Activated CD4-positive, alpha-beta memory T cell treated with anti-CD3 and anti-CD28 coated beads for 36 hours (primary cell): ENCODE results near the gene VARS2. TPM values are rescaled to one million over a fixed set of nuclear protein-coding genes. Genes with fewer than 3 reads are reported as not detected.

Source experiments
- CTCF ChIA-PET: fragments of 350-600 bp; sonication (Branson Sonifier 250); formaldehyde crosslinking; loops from one replicate; lab custom pipeline; 2021; ENCODE audit warnings: antibody characterized with exemption, inconsistent platforms; lab: Charles Lee
- POLR2A ChIA-PET: fragments of 350-600 bp; sonication (Branson Sonifier 250); formaldehyde crosslinking; loops from one replicate; lab custom pipeline; 2021; ENCODE audit warnings: antibody characterized with exemption; lab: Charles Lee
- DNase-seq: peaks from one replicate; pipeline ENCODE4 v3.0.0-alpha.2; 2020
- H3K27ac Mint-ChIP-seq: one replicate; pipeline ENCODE4 v1.8.0; 2021; ENCODE audit warnings: mixed read lengths
- H3K27me3 Mint-ChIP-seq: one replicate; pipeline ENCODE4 v1.8.0; 2021; ENCODE audit warnings: mixed read lengths
- H3K36me3 Mint-ChIP-seq: one replicate; pipeline ENCODE4 v1.8.0; 2021; ENCODE audit warnings: mixed read lengths
- H3K4me1 Mint-ChIP-seq: one replicate; pipeline ENCODE4 v1.8.0; 2021; ENCODE audit warnings: low read depth, mixed read lengths
- H3K4me3 Mint-ChIP-seq: one replicate; pipeline ENCODE4 v1.8.0; 2021; ENCODE audit warnings: mild to moderate bottlenecking, mixed read lengths
- H3K9me3 Mint-ChIP-seq: one replicate; pipeline ENCODE4 v1.8.0; 2021; ENCODE audit warnings: mixed read lengths
- intact Hi-C: fragments of 100-400 bp; cut with micrococcal nuclease; formaldehyde crosslinking; loops from one replicate; pipeline ENCODE4 v1.15.1; 2023
- total RNA-seq, 2 experiments: library from RNA; stranded (reverse); gene quantifications; one replicate each; pipeline ENCODE4 v1.2.3, GENCODE V29; 2021

VARS2 gene
- total RNA-seq, 2 experiments from 2014 or later: 56.9 to 68.9 TPM

DNA sequence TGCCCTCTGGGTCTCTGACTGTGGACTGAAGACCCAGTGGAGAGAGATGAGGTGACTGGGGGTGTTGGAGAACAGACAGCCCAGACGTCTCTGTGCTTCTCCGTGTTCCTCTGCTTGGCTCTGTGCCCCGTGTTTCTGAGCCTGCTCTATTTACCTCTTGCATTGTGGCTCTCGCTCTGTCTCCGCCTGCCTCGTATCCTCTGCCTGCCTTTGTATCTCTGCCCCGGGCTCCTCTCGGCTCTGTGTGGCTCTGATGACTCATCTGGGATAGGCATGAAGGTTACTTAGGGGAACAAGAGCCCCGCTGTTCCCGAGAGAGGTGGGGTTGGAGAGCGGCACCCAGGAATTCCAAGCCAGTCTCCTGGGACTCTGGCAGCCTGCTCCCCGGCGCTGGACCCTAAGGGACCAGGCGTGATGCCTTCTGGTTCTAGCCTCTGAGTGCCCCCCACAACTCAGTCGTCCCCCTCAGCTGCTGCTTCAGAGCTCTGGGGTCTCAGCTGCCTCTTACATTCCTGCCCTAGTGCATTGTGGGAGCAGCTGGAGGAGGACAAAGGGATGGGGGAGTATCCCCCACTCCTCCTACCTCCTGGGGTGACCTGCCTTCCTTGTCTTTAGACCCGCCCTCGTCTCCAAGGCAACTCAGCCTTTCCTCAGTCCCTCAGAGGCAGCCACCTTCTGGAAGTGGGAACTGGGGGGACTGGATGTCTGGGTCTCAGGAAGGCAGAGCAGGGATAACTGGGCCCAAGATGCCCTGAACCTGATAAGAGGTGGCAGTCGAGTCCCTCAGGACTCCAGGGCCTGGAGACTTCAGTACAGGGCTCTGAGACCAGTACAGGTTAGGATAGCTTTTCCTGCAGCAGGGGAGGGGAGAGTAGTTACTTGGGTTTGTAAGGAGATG, 27.8 kb upstream of the VARS2 start:
- ChIA-PET POLR2A (no interaction called here), CTCF (interaction anchor here (0.9 to 1.5 kb wide), 2 partner anchors 156 to 193 kb away, joined by 3 to 4 read pairs; no protein-coding TSS in a partner anchor)
- no peaks in the 10 kb centered on the region for H3K27me3 Mint-ChIP-seq
- no peak overlapping the region for H3K27ac Mint-ChIP-seq
- H3K9me3 Mint-ChIP-seq: no peaks in the 10 kb centered on the region
- H3K4me3 Mint-ChIP-seq: peak overlapping the region; percentile 70
- no peaks in the 10 kb centered on the region for H3K36me3 Mint-ChIP-seq
- intact Hi-C loops: no loop called here
- DNase-seq: peak; percentile 38
- peaks cover 25% of the 10 kb centered on the region for H3K4me1 Mint-ChIP-seq

DNA sequence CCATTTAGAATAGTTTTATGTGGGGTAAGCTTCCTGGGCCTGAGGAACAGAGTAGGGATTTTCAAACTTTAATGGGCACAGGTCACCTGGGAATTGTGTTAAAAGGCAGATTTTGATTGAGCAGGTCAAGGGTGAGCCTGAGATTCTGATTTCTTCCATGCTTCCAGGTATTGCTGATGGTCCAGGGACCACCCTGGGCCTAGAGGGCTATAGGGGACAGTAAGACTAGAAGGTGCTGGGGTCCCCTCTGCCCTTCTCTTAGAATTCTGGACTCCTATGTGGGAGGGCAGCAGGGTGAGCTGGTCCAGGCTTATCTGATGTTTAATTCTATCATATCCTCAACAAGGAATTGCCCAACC, 27.2 kb upstream of the VARS2 start:
- H3K4me1 Mint-ChIP-seq: peaks cover 25% of the 10 kb centered on the region
- no peak overlapping the region for H3K4me3 Mint-ChIP-seq
- POLR2A ChIA-PET: no interaction called here
- CTCF ChIA-PET: interaction anchor here (0.9 kb wide), 1 partner anchor 193 kb away, joined by 4 read pairs; no protein-coding TSS in a partner anchor
- DNase-seq: no peak
- H3K36me3 Mint-ChIP-seq: no peaks in the 10 kb centered on the region
- H3K27ac Mint-ChIP-seq: no peak overlapping the region
- intact Hi-C loops: no loop called here
- H3K9me3 Mint-ChIP-seq: no peaks in the 10 kb centered on the region
- H3K27me3 Mint-ChIP-seq: no peaks in the 10 kb centered on the region

GRCh38 chr6:30887901-30888815, 25.9 kb upstream of the VARS2 start:
- Mint-ChIP-seq H3K9me3 (no peaks in the 10 kb centered on the region), H3K27me3 (no peaks in the 10 kb centered on the region), H3K36me3 (no peaks in the 10 kb centered on the region), H3K4me3 (no peak overlapping the region), H3K4me1 (peaks cover 22% of the 10 kb centered on the region), H3K27ac (no peak overlapping the region)
- ChIA-PET POLR2A (no interaction called here), CTCF (interaction anchor here (1.3 to 1.5 kb wide), 2 partner anchors 192 to 199 kb away, joined by 4 read pairs; no protein-coding TSS in a partner anchor)
- no peak for DNase-seq
- intact Hi-C loops: no loop called here

DNA sequence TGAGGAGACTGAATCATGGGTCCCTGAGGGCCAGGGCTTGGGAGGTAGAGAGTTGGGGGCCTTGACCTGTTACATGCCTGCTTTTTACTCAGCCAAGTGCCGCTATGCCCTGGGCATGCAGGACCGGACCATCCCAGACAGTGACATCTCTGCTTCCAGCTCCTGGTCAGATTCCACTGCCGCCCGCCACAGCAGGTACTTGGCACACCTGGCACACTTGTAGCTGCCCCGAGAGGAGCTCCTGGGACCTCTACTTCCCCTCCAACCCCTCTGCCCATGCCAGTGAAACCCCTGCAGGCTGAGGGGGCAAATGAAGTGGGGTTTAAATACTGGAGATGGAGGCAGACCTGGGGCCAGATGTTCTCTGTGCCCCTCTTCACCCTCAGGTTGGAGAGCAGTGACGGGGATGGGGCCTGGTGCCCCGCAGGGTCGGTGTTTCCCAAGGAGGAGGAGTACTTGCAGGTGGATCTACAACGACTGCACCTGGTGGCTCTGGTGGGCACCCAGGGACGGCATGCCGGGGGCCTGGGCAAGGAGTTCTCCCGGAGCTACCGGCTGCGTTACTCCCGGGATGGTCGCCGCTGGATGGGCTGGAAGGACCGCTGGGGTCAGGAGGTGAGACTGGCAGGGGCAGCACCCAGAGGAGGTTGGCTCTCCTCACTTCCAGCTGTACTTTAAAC, 25.1 kb upstream of the VARS2 start:
- Mint-ChIP-seq H3K27ac (no peak overlapping the region), H3K36me3 (no peaks in the 10 kb centered on the region), H3K4me3 (no peak overlapping the region), H3K4me1 (peaks cover 17% of the 10 kb centered on the region), H3K27me3 (no peaks in the 10 kb centered on the region), H3K9me3 (no peaks in the 10 kb centered on the region)
- ChIA-PET POLR2A (interaction anchor here (0.6 kb wide), 1 partner anchor 78 kb away, joined by 5 read pairs; no protein-coding TSS in a partner anchor), CTCF (interaction anchor here (1.3 to 1.5 kb wide), 2 partner anchors 191 to 198 kb away, joined by 4 read pairs; no protein-coding TSS in a partner anchor)
- peak; percentile 4 for DNase-seq
- intact Hi-C loops: no loop called here

GRCh38 chr6:30889496-30889885, 24.5 kb upstream of the VARS2 start:
- Mint-ChIP-seq H3K4me1 (peaks cover 17% of the 10 kb centered on the region), H3K27ac (no peak overlapping the region), H3K36me3 (no peaks in the 10 kb centered on the region), H3K4me3 (no peak overlapping the region), H3K9me3 (no peaks in the 10 kb centered on the region), H3K27me3 (no peaks in the 10 kb centered on the region)
- ChIA-PET CTCF (interaction anchor here (1.3 to 1.5 kb wide), 2 partner anchors 191 to 198 kb away, joined by 4 read pairs; no protein-coding TSS in a partner anchor), POLR2A (interaction anchor here (0.6 kb wide), 1 partner anchor 78 kb away, joined by 5 read pairs; no protein-coding TSS in a partner anchor)
- no peak for DNase-seq
- intact Hi-C loops: no loop called here

DNA sequence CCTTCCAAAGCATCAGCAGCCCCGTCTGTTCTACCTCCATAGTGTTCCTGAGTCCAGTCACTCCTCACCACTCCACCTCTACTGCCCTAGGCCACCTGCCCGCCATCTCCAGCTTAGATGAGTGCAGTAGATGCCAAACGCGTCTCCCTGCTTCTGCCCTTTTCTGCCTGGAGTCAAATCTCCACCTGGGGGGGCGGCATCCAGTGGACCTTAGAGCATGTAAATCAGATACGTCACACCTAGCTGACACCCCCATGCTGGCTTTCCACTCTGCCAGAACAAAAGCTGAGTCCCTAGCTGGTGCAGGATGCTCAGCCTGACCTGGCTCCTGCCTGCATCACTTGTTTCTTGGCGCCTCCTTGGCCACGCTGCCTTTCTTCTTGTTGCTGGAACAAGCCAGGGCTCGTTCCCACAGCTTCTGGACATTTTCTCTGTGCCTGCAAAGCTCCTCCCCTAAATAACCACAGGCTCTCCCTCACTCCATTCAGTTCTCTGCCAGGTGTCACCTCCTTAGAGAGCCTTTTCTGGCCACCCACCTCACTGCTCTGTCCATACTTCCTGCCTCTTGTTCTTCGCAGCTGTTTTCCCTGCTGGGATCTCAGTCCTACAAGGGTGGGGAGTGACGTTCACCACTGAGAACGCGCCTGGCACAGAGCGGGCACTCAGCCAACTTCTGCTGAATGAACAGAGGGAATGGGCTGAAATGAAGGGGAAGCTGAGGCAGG, 24.0 kb upstream of the VARS2 start:
- no peaks in the 10 kb centered on the region for H3K27me3 Mint-ChIP-seq
- DNase-seq: peak; percentile 3
- intact Hi-C loops: no loop called here
- ChIA-PET CTCF (interaction anchor here (1.3 to 1.7 kb wide), 2 partner anchors 12 to 190 kb away, joined by 4 read pairs; no protein-coding TSS in a partner anchor), POLR2A (no interaction called here)
- peaks cover 14% of the 10 kb centered on the region for H3K4me1 Mint-ChIP-seq
- no peak overlapping the region for H3K4me3 Mint-ChIP-seq
- no peak overlapping the region for H3K27ac Mint-ChIP-seq
- H3K9me3 Mint-ChIP-seq: no peaks in the 10 kb centered on the region
- no peaks in the 10 kb centered on the region for H3K36me3 Mint-ChIP-seq

GRCh38 chr6:30890646-30891449, 23.2 kb upstream of the VARS2 start:
- H3K27me3 Mint-ChIP-seq: no peaks in the 10 kb centered on the region
- intact Hi-C loops: no loop called here
- no peaks in the 10 kb centered on the region for H3K9me3 Mint-ChIP-seq
- ChIA-PET CTCF (interaction anchor here (1.7 kb wide), 1 partner anchor 12 kb away, joined by 4 read pairs; no protein-coding TSS in a partner anchor), POLR2A (no interaction called here)
- no peaks in the 10 kb centered on the region for H3K36me3 Mint-ChIP-seq
- no peak overlapping the region for H3K27ac Mint-ChIP-seq
- DNase-seq: no peak
- no peak overlapping the region for H3K4me3 Mint-ChIP-seq
- peaks cover 6% of the 10 kb centered on the region for H3K4me1 Mint-ChIP-seq

- intact Hi-C loops: no loop called here
These were observed 22.7 kb upstream of the VARS2 start for GRCh38 chr6:30891450-30891723.

DNA sequence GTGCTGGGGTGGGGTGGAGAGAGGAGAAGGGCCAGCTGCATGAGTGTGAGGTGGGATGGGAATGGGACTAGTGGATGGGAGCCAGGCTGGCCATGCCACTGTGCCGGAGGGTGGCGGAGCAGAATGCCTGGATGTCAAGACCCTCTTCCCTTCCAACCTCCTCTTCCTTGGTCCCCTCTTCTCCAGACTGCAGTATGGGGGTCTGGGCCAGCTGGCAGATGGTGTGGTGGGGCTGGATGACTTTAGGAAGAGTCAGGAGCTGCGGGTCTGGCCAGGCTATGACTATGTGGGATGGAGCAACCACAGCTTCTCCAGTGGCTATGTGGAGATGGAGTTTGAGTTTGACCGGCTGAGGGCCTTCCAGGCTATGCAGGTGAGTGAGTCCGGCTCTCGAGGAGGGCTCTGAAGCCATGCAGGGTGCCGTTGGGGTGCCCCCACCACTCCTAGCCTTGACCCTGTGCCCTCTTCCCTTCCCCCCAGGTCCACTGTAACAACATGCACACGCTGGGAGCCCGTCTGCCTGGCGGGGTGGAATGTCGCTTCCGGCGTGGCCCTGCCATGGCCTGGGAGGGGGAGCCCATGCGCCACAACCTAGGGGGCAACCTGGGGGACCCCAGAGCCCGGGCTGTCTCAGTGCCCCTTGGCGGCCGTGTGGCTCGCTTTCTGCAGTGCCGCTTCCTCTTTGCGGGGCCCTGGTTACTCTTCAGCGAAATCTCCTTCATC, 22.1 kb upstream of the VARS2 start:
- Mint-ChIP-seq H3K27ac (no peak overlapping the region), H3K36me3 (no peaks in the 10 kb centered on the region), H3K27me3 (no peaks in the 10 kb centered on the region), H3K9me3 (no peaks in the 10 kb centered on the region), H3K4me1 (no peaks in the 10 kb centered on the region), H3K4me3 (no peak overlapping the region)
- POLR2A ChIA-PET: no interaction called here
- no peak for DNase-seq
- intact Hi-C loops: no loop called here
- CTCF ChIA-PET: interaction anchor here (1.7 kb wide), 1 partner anchor 13 kb away, joined by 4 read pairs; no protein-coding TSS in a partner anchor

More at GRCh38 chr6:30891450-30891723, 22.7 kb upstream of the VARS2 start:
- Mint-ChIP-seq H3K27ac (no peak overlapping the region), H3K36me3 (no peaks in the 10 kb centered on the region), H3K4me1 (peaks cover 2% of the 10 kb centered on the region), H3K27me3 (no peaks in the 10 kb centered on the region), H3K9me3 (no peaks in the 10 kb centered on the region), H3K4me3 (no peak overlapping the region)
- no peak for DNase-seq
- POLR2A ChIA-PET: no interaction called here
- CTCF ChIA-PET: interaction anchor here (1.7 kb wide), 1 partner anchor 13 kb away, joined by 4 read pairs; no protein-coding TSS in a partner anchor

DNA sequence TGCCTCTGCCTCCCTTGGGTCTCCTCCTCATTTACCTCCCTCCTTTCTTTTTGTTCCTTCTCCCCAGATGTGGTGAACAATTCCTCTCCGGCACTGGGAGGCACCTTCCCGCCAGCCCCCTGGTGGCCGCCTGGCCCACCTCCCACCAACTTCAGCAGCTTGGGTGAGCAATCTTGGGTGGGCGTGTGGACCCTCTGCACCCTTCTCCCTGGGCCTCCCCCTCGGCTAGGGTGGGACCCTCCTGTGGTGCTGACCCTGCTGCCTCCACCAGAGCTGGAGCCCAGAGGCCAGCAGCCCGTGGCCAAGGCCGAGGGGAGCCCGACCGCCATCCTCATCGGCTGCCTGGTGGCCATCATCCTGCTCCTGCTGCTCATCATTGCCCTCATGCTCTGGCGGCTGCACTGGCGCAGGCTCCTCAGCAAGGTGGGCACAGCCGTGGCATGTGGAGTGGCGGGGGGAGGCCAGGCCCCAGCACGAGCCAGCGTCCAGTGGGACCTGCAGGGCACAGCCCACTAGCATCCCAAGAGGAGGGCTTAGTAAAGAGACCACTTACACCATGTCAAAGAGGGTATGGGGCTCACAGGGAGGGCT, 20.9 kb upstream of the VARS2 start:
- no peak overlapping the region for H3K4me3 Mint-ChIP-seq
- CTCF ChIA-PET: no interaction called here
- no peak for DNase-seq
- no peak overlapping the region for H3K27ac Mint-ChIP-seq
- H3K9me3 Mint-ChIP-seq: no peaks in the 10 kb centered on the region
- POLR2A ChIA-PET: no interaction called here
- intact Hi-C loops: no loop called here
- H3K27me3 Mint-ChIP-seq: no peaks in the 10 kb centered on the region
- no peaks in the 10 kb centered on the region for H3K4me1 Mint-ChIP-seq
- H3K36me3 Mint-ChIP-seq: no peaks in the 10 kb centered on the region
